Stomach smooth muscle (tissue), 2 donors: Measurements from ENCODE around the gene SLC22A6.
A peak's percentile ranks its signal among the peaks of the same experiment; 100 is the strongest.

Source experiments
- H3K27ac ChIP-seq: one replicate; pipeline ENCODE4 v1.7.0; 2013; ENCODE audit warnings: mild to moderate bottlenecking, low read length, inconsistent platforms
- H3K27me3 ChIP-seq, 2 donors: one replicate each; pipeline ENCODE4 v1.7.0; 2013; ENCODE audit warnings: low read length in 2 of 2; ENCODE audit not compliant: insufficient read depth in 2 of 2, control insufficient read depth in 1 of 2
- H3K36me3 ChIP-seq, 2 donors: one replicate each; pipeline ENCODE4 v1.7.0; 2013; ENCODE audit warnings: low read length in 2 of 2; ENCODE audit not compliant: control insufficient read depth in 2 of 2, insufficient read depth in 2 of 2
- H3K4me1 ChIP-seq: one replicate; pipeline ENCODE4 v1.7.0; 2013; ENCODE audit warnings: low read length; ENCODE audit not compliant: control insufficient read depth, insufficient read depth
- H3K4me3 ChIP-seq, 2 donors: one replicate each; pipeline ENCODE4 v1.7.0; 2013; ENCODE audit warnings: low read length in 2 of 2
- H3K9ac ChIP-seq, 2 donors: one replicate each; pipeline ENCODE4 v1.7.0; 2013; ENCODE audit warnings: low read length in 2 of 2, mild to moderate bottlenecking in 1 of 2
- H3K9me3 ChIP-seq, 2 donors: one replicate each; pipeline ENCODE4 v1.7.0; 2013; ENCODE audit warnings: low read length in 2 of 2; ENCODE audit not compliant: control insufficient read depth in 2 of 2
- donor health status: healthy.
- donor health status: Pancreatic carcinoma.

SLC22A6 gene, protein sequence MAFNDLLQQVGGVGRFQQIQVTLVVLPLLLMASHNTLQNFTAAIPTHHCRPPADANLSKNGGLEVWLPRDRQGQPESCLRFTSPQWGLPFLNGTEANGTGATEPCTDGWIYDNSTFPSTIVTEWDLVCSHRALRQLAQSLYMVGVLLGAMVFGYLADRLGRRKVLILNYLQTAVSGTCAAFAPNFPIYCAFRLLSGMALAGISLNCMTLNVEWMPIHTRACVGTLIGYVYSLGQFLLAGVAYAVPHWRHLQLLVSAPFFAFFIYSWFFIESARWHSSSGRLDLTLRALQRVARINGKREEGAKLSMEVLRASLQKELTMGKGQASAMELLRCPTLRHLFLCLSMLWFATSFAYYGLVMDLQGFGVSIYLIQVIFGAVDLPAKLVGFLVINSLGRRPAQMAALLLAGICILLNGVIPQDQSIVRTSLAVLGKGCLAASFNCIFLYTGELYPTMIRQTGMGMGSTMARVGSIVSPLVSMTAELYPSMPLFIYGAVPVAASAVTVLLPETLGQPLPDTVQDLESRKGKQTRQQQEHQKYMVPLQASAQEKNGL

DNA sequence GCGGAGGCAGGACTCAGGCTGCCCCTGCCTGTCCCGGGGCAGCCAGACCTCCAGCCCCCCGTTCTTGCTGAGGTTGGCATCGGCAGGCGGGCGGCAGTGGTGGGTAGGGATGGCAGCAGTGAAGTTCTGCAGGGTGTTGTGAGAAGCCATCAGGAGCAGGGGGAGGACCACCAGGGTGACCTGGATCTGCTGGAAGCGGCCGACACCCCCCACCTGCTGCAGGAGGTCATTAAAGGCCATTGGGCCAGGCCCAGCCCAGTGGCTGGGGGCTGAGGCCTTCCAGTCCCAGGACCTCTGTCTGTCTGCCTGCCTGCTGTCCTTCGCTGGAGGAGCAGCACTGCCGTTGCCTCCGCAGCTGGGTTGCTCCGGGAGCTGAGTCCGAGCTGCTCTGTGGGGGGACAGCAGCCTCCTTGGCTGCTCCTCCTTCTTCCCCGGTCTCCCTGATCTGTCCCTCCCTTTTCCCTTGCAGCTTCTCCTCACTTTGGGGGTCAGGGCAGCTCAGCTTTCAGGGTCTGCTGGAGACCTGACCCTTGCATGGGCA, at the start of gene SLC22A6:
Gene SLC22A6, minus strand, starts transcription at position 517 of the 541 bp plus-strand sequence. Its CDS starts 277 bp downstream, at position 240.
- Histone ChIP-seq H3K4me3 (no peak within 1 kb of the TSS), H3K9ac (no peak within 1 kb of the TSS), H3K9me3 (no peaks in the 10 kb centered on the region), H3K27ac (no peak within 1 kb of the TSS), H3K27me3 (peaks cover 0 to 2% of the 10 kb centered on the region in 2 donors), H3K4me1 (no peaks in the 10 kb centered on the region), H3K36me3 (no peaks in the 10 kb centered on the region)

DNA sequence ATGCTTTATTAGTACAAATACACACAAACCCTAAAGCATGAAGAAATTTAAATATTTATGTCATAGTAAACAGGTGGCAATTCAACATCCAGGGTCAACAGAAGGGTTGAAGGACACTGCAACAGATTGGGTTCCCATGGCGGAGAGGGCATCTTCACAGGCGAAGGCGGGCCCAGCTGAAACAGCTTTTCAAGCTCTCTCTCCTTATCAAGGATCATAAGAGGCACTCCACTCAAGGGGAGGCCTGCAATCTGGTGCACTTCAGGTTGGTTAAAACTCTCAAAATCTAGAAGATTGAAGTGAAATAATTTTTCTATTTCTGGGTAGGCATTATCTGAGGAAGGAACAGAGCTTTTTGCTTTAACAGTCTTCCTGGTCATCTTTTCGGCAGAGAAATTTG, 47.7 kb upstream of the SLC22A6 start:
- Histone ChIP-seq H3K27me3 (peaks cover 0 to 2% of the 10 kb centered on the region in 2 donors), H3K9me3 (peaks cover 0 to 4% of the 10 kb centered on the region in 2 donors), H3K36me3 (no peaks in the 10 kb centered on the region), H3K4me1 (no peaks in the 10 kb centered on the region), H3K9ac (no peak overlapping the region), H3K27ac (no peak overlapping the region), H3K4me3 (no peak overlapping the region)

DNA sequence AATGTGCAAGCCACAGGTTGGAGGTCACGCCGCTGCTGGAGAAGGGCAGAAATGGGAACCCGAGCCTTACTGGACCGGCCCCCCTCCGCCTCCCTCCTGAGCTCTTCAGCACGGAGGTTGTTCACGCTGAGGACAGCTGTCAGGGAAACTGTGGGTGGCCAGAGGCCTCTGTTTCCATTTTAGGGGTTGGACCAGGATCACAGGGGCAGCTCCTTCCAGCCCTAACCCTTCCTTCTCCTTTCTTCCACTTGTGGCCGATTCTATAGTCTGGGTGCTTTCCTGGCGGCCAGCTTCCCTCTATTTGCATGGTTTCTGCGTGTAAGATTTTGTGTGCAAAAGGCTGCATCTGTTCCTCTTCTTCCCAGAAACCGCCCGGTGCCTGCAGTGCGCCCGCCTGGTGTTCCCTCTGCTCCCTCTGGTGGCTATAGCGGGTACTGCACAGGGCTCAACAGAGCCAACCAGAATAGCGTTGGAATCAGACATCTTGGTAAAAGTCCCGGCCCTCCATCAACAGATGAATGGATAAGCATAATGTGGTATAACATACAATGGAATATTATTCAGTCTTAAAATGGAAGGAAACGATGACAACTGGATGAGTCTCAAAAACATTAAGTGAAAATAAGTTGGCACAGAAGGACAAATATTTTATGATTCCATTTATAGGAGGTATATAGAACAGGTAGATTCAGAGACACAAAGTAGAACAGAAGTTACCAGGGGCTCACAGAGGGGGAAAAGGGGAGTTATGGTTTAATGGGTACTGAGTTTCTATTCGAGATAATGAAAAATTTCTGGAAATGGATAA, 39.3 kb upstream of the SLC22A6 start:
- Histone ChIP-seq H3K9ac (no peak overlapping the region), H3K36me3 (no peaks in the 10 kb centered on the region), H3K27ac (no peak overlapping the region), H3K27me3 (no peaks in the 10 kb centered on the region), H3K9me3 (no peaks in the 10 kb centered on the region), H3K4me3 (peak overlapping the region; percentile 38 to 55), H3K4me1 (peaks cover 8% of the 10 kb centered on the region)

DNA sequence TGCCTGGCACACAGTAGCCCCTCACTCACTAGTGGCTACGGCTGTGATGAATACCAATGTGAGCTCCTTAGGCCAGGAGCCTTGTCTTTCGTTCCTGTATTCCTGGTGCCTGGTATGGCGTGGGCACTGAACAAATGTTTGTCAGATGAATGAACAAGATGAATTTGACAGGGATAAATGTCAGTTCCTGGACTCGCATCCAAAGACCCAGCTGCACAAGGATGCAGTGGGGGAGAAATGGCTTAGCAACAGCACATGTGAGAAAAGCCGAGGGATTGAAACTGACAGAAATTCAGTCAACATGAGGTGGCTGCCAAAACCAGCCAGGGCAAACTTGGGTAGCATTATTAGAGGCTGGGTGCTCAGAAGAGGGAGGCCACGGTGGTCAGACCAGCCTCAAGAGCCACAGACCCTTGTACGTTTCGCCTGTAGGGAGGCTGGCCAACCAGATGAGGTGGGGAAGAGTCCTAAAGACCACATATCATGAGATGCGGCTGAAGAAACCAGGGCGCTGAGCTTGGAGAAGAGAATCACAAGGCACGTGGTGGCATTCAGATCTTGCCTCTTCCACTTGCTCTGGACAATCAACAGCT, 38.6 kb upstream of the SLC22A6 start:
- H3K27ac ChIP-seq = no peak overlapping the region
- peaks cover 8% of the 10 kb centered on the region for H3K4me1 ChIP-seq
- H3K4me3 ChIP-seq = peak overlapping the region; percentile 38 to 55
- H3K36me3 ChIP-seq = no peaks in the 10 kb centered on the region
- no peak overlapping the region for H3K9ac ChIP-seq
- H3K27me3 ChIP-seq = no peaks in the 10 kb centered on the region
- no peaks in the 10 kb centered on the region for H3K9me3 ChIP-seq

DNA sequence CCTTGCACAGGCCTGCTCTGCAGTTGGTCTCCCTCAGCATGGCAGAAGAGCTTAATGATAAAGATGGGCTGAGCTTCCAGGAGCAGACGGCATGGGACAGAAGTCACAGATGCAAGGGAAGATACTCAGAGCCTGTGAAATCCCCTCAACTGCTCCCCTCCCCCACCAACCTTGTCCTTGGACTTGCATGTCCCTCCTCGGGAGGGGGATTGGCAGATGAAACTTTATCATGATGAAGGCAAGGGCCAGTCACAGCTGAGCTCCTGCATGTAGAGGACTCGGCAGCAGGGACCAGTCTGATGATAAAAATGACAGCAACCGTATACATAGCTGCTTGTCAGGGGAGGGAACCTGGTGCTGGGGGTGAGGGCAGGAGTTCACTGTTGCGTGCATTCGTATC, 37.7 kb upstream of the SLC22A6 start:
- Histone ChIP-seq H3K36me3 (no peaks in the 10 kb centered on the region), H3K4me3 (no peak overlapping the region), H3K4me1 (peaks cover 11% of the 10 kb centered on the region), H3K27ac (no peak overlapping the region), H3K27me3 (peaks cover 0 to 4% of the 10 kb centered on the region in 2 donors), H3K9me3 (no peaks in the 10 kb centered on the region), H3K9ac (no peak overlapping the region)

DNA sequence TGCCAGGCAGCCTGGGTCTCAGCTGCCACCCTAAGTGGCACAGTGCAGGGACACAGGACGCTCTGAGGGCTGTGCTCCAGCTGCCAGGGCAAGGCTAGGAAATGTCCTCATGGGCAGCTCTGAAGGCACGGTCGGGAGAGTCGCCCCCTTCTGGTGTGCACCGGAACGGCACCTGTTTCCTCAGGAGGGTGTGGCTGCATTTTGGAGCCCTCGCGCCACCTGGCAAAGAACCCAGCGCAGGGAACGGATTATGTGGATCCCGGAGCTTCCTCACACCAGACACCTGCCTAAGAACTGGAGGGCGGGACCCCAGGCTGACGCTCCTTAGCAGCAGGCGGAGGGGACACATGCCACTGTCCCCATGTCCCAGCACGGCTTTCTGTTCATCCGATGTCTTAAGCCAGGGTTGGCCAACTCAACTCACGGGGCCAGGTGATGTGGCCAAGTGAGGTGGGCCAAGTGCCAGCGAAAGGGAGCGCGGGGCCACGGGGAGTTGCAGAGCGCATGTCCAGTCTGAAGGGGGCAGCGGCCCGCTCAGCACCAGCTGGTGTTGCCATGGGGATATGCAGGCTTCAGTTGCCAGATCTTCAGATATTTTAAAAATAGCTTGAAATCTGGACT, 36.0 kb upstream of the SLC22A6 start:
- Histone ChIP-seq H3K27ac (no peak overlapping the region), H3K4me3 (no peak overlapping the region), H3K9me3 (no peaks in the 10 kb centered on the region), H3K27me3 (peaks cover 0 to 7% of the 10 kb centered on the region in 2 donors), H3K9ac (no peak overlapping the region), H3K4me1 (peaks cover 15% of the 10 kb centered on the region), H3K36me3 (no peaks in the 10 kb centered on the region)

DNA sequence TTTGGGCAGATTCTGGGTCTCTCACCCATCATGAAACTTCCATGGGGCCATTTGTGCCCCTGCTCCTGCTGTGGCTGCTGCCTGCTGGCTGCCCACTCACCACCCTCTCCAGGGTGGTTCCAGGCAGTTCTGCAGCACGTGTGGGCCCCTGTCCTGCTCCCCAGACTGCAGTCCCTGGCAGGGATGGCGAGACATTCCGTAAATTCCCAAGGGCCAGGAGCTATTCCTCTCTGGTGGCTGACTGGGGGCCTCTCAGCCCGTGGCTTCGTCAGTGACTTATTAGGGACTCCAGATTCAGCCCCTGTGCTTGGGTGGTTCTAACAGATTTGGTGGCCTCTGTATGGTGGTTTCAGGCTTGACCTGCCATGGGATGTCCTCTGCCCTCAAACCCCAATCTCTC, 34.7 kb upstream of the SLC22A6 start:
- Histone ChIP-seq H3K27ac (no peak overlapping the region), H3K27me3 (peaks cover 6 to 9% of the 10 kb centered on the region in 2 donors), H3K36me3 (no peaks in the 10 kb centered on the region), H3K9ac (no peak overlapping the region), H3K4me3 (no peak overlapping the region), H3K4me1 (peaks cover 15% of the 10 kb centered on the region), H3K9me3 (no peaks in the 10 kb centered on the region)

DNA sequence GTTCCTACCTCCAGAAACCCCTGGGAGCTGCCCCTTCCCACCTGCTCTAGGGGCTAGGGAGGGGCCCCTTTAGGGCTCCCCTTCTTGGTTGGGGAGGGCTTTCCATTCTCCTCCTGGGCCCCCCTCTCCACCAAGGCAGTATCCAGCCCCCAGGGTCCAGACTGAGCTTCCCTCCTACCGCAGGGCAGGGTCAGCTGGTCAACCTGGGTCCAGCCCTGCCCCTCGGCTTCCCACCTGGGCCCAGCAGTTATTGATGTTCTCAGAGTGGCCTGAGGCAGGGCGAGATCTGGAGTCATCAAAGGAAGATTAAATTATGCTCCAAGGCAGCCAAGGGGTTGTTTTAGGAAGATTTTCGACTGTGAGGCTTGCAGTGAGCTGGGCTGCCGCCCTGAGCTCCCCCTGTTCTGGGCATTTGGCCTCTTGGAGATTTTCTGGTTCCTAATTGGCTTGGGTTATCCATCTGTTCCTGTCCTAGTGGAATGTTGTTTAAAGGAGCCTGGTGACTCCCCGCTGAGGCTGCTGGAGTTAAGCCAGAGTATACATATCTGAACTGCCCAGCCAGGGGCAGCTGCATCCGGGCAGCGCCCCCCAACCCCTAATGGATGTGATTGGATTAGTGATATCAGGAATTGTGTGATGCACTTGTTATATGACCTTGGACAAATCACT, 32.7 kb upstream of the SLC22A6 start:
- H3K27me3 ChIP-seq = peaks cover 8 to 9% of the 10 kb centered on the region in 2 donors
- no peak overlapping the region for H3K27ac ChIP-seq
- no peaks in the 10 kb centered on the region for H3K36me3 ChIP-seq
- no peak overlapping the region for H3K9ac ChIP-seq
- H3K4me3 ChIP-seq = no peak overlapping the region
- no peaks in the 10 kb centered on the region for H3K9me3 ChIP-seq
- H3K4me1 ChIP-seq = peaks cover 7% of the 10 kb centered on the region

DNA sequence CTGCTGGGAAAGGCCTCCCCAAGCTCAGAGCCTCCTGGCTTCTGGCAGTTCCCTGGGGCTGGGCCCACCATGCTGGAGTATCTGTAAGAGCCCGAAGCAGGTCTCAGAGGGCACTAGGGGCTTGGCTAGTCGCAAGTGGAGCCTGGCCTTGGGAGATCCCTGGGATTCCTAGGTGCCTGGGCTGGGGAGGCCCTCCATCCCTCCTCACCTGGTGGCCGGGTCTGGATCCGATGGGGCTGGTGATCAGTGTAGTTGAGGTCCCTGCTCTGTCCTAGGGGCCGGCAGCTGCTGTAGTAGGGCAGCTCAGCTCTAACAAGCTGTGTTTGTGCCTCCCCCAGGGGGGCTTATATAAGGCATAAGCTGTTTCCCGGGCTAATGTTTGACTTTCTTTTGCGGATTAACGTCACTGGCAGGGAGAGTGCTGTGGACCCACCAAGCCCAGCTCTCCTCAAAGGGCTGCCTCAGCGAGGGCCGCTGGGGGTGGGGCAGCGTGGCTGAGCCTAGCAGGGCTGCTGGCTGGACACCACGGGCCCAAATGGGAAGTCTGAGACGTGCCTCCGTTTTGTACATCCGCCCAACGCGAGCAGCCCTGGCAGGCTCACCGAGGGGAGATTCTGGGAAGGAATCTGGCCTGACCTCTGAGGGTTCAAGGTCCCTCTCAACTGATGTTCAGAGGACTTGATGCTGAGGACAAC, 30.9 kb upstream of the SLC22A6 start, which contains the start of gene SLC22A8:
Gene SLC22A8, minus strand, starts transcription at position 321 of the 695 bp plus-strand sequence. CDS start 883 bp downstream, outside the sequence.
- Histone ChIP-seq H3K9ac (no peak within 1 kb of the TSS), H3K27me3 (peaks cover 8 to 9% of the 10 kb centered on the region in 2 donors), H3K9me3 (no peaks in the 10 kb centered on the region), H3K27ac (no peak within 1 kb of the TSS), H3K4me3 (no peak within 1 kb of the TSS), H3K36me3 (no peaks in the 10 kb centered on the region), H3K4me1 (peaks cover 7% of the 10 kb centered on the region)
